GM12878 (cell line): ENCODE results near the gene DNAAF2. TPM values are rescaled to one million over a fixed set of nuclear protein-coding genes. Genes with fewer than 3 reads are reported as not detected.

ENCODE experiments used
- ATAC-seq: fragments of 200-7000 bp; cut with Tn5 transposase; 3 replicates; pipeline ENCODE4 v1.9.1; 2020; ENCODE audit warnings: mild to moderate bottlenecking, moderate library complexity
- BruUV-seq: library from RNA; stranded (reverse); fragments of 400-500 nt; replicated peaks from 2 replicates; lab custom pipeline; 2021; lab: Mats Ljungman, UMichigan
- CTCF ChIA-PET: fragments of 300-600 bp; sonication (Branson Sonifier 250); formaldehyde crosslinking; extraction: SDS; loops from one replicate; lab custom pipeline; 2021; ENCODE audit warnings: inconsistent platforms; lab: Yijun Ruan, JAX
- POLR2A ChIA-PET: fragments of 350-600 bp; formaldehyde crosslinking; extraction: SDS; loops from one replicate; lab custom pipeline; 2021; ENCODE audit warnings: inconsistent platforms; lab: Charles Lee
- RAD21 ChIA-PET: fragments of 300-600 bp; sonication (Branson Sonifier 250); formaldehyde crosslinking; loops from one replicate; lab custom pipeline; 2023; ENCODE audit warnings: antibody characterized with exemption; ENCODE audit not compliant: unreplicated experiment; lab: Charles Lee
- SMC1A ChIA-PET: fragments of 300-600 bp; sonication (Branson Sonifier 250); formaldehyde crosslinking; loops from one replicate; lab custom pipeline; 2023; ENCODE audit not compliant: unreplicated experiment, uncharacterized antibody; lab: Charles Lee
- DNase-seq: peaks from one replicate; pipeline ENCODE4 v3.0.0-alpha.2; 2011; ENCODE audit warnings: low read depth, low spot score
- FAIRE-seq: peaks from 3 replicates; lab custom pipeline; 2011; peaks lifted over from hg19 to GRCh38; lab: Jason Lieb, UNC
- H2AFZ ChIP-seq: 2 replicates; pipeline ENCODE4 v1.6.0; 2011; ENCODE audit warnings: low read depth, low read length, control low read depth; ENCODE audit not compliant: control insufficient read depth
- H3K27ac ChIP-seq: 2 replicates; pipeline ENCODE4 v1.5.1; 2011; ENCODE audit warnings: control low read depth; ENCODE audit not compliant: control insufficient read depth, insufficient read depth
- H3K27me3 ChIP-seq, 2 experiments: replicated peaks in 1 of 2; 2 replicates each; pipeline versions ENCODE4 v1.6.0 to v1.6.1; 2011; ENCODE audit warnings: low read length in 1 of 2; ENCODE audit not compliant: control insufficient read depth in 2 of 2, insufficient read depth in 2 of 2
- H3K36me3 ChIP-seq, 2 experiments: 2 replicates each; pipeline ENCODE4 v1.5.1; 2011; ENCODE audit warnings: low read length in 1 of 2; ENCODE audit not compliant: control insufficient read depth in 2 of 2, insufficient read depth in 2 of 2
- H3K4me1 ChIP-seq: 2 replicates; pipeline ENCODE4 v1.6.1; 2011; ENCODE audit warnings: mild to moderate bottlenecking, low read length, moderate library complexity, mixed read lengths; ENCODE audit not compliant: control insufficient read depth, insufficient read depth
- H3K4me2 ChIP-seq: 2 replicates; pipeline ENCODE4 v1.6.0; 2011; ENCODE audit warnings: control low read depth; ENCODE audit not compliant: control insufficient read depth, insufficient read depth
- H3K4me3 ChIP-seq: fragments of 200-600 bp; sonication (generic); 2 replicates; pipeline ENCODE4 v1.5.1; 2016
- H3K79me2 ChIP-seq: 2 replicates; pipeline ENCODE4 v1.6.0; 2011; ENCODE audit warnings: low read length; ENCODE audit not compliant: control insufficient read depth, insufficient read depth
- H3K9ac ChIP-seq: 2 replicates; pipeline ENCODE4 v1.8.0; 2011; ENCODE audit warnings: low read length, control low read depth, mixed read lengths; ENCODE audit not compliant: control insufficient read depth, insufficient read depth
- H3K9me3 ChIP-seq: replicated peaks from 3 replicates; pipeline ENCODE4 v1.5.1; 2011; ENCODE audit warnings: mild to moderate bottlenecking, low read length; ENCODE audit not compliant: control insufficient read depth, insufficient read depth
- H4K20me1 ChIP-seq: 2 replicates; pipeline ENCODE4 v1.6.0; 2011; ENCODE audit not compliant: control insufficient read depth, insufficient read depth
- KDM1A ChIP-seq: fragments of 200-600 bp; sonication (generic); IDR thresholded peaks from 2 replicates; pipeline ENCODE4 v1.6.1; 2016; ENCODE audit warnings: borderline replicate concordance
- MEF2A ChIP-seq: IDR thresholded peaks from 2 replicates; pipeline ENCODE4 v1.6.1; 2011; ENCODE audit warnings: low read depth, mild to moderate bottlenecking, low read length, moderate library complexity; ENCODE audit not compliant: insufficient read depth
- PBX3 ChIP-seq: IDR thresholded peaks from 2 replicates; pipeline ENCODE4 v1.6.1; 2011; ENCODE audit warnings: mild to moderate bottlenecking, low read depth, low read length, moderate library complexity; ENCODE audit not compliant: insufficient replicate concordance
- RUNX3 ChIP-seq: IDR thresholded peaks from 2 replicates; pipeline ENCODE4 v1.6.1; 2012; ENCODE audit warnings: low read length, inconsistent platforms
- SMAD1 ChIP-seq: fragments of 450-650 bp; IDR thresholded peaks from 2 replicates; pipeline ENCODE4 v1.6.1; 2018; ENCODE audit warnings: mild to moderate bottlenecking, low read depth; ENCODE audit not compliant: partially characterized antibody
- YY1 ChIP-seq: IDR thresholded peaks from 2 replicates; pipeline ENCODE4 v1.6.1; 2011; ENCODE audit warnings: low read depth, mild to moderate bottlenecking, low read length
- WGBS: methylation state at CpG from one replicate; pipeline ENCODE4 v1.1.6; 2016; ENCODE audit warnings: low lambda C conversion rate; ENCODE audit not compliant: insufficient replicate concordance, insufficient coverage; ENCODE audit errors: missing lambda C conversion rate; 5-methylcytosine and 5-hydroxymethylcytosine counted together
- in situ Hi-C: fragments of 300-500 bp; cut with MboI; formaldehyde crosslinking; loops from 9 replicates; pipeline ENCODE4 v1.14.3; 2018; ENCODE audit warnings: mixed read lengths
- intact Hi-C: fragments of 100-400 bp; cut with micrococcal nuclease; formaldehyde crosslinking; loops from one replicate; pipeline ENCODE4 v1.14.2; 2022; ENCODE audit not compliant: unreplicated experiment
- polyA plus RNA-seq, 11 experiments: library from polyadenylated mRNA; depleted of rRNA in 4 of 11; unstranded in 6 of 11; stranded (reverse) in 5 of 11; fragments of >200 nt; fragmentation: Nextera tagmentation in 4 of 11; fragmentation: Illumina TruSeq in 1 of 11; extraction: Ambion mirVana in 4 of 11; extraction: Trizol in 1 of 11; gene quantifications; 1 replicate in 1 of 11; 2 replicates in 10 of 11; pipeline versions ENCODE4 v1.2.1 to v1.2.3, GENCODE V29; 2011 to 2016; ENCODE audit warnings: inconsistent platforms in 2 of 11, missing spikeins in 2 of 11, low read depth in 1 of 11
- total RNA-seq, 4 experiments: library from RNA; depleted of rRNA in 3 of 4; stranded (reverse); fragments of >200 nt in 3 of 4; fragmentation: Illumina TruSeq in 1 of 4; extraction: Trizol in 1 of 4; gene quantifications; 2 replicates each; pipeline versions ENCODE4 v1.2.1 to v1.2.3, GENCODE V29; 2013 to 2021

DNAAF2 gene
- total and polyA plus RNA-seq, 10 of the 15 experiments (the other 5 are each of a cell fraction or from before 2014, with no cell fraction given) = 5.7 to 24.7 (median 10.8) TPM

GRCh38 chr14:49641697-49642129, 6.7 kb upstream of the DNAAF2 start:
- 60% methylated on average over 8 of the region's 8 CpGs for WGBS
- H3K9me3 ChIP-seq = no peaks in the 10 kb centered on the region
- no peaks in the 10 kb centered on the region for H3K27me3 ChIP-seq
- in situ Hi-C loops (no loop called here), intact Hi-C loops (no loop called here)
- no peak overlapping the region; the same call in 1 of the 2 replicates for H2AFZ ChIP-seq
- CTCF ChIA-PET = no interaction called here
- peak; percentile 66 for ATAC-seq
- H3K9ac ChIP-seq = no peak overlapping the region
- H3K4me2 ChIP-seq = peak overlapping the region; percentile 39
- TF ChIP-seq RUNX3 = peak; percentile 66; the same call in 1 of the 2 replicates
- TF ChIP-seq KDM1A = no peak
- TF ChIP-seq YY1 = peak; percentile 52; the same call in 1 of the 2 replicates
- no peak for TF ChIP-seq MEF2A
- no peak for TF ChIP-seq PBX3
- no peak for TF ChIP-seq SMAD1
- DNase-seq = no peak
- no TSS peak for BruUV-seq
- no peak overlapping the region for H3K4me3 ChIP-seq
- SMC1A ChIA-PET = interaction anchor here (1.4 to 1.9 kb wide), 2 partner anchors 134 to 211 kb away, joined by 3 to 5 read pairs; partner anchors contain the start of gene NEMF
- H3K27ac ChIP-seq = no peak overlapping the region
- H4K20me1 ChIP-seq = no peaks in the 10 kb centered on the region
- H3K4me1 ChIP-seq = peaks cover 13% of the 10 kb centered on the region
- POLR2A ChIA-PET = no interaction called here
- RAD21 ChIA-PET = interaction anchor here (1.4 kb wide), 1 partner anchor 126 kb away, joined by 4 read pairs; the partner anchor contains the start of gene KLHDC2
- no peak for FAIRE-seq
- peaks cover 0 to 8% of the 10 kb centered on the region in 2 experiments; a peak in 1 of 4 replicates for H3K36me3 ChIP-seq
- peaks cover 26% of the 10 kb centered on the region for H3K79me2 ChIP-seq
